GM21717 (cell line): Measurements from ENCODE around the gene VWA8.
A peak's percentile ranks its signal among the peaks of the same experiment; 100 is the strongest.

Experiments used
- ATAC-seq: cut with Tn5 transposase; IDR thresholded peaks from one replicate; pipeline ENCODE4 v1.9.1; 2021; ENCODE audit warnings: mild to moderate bottlenecking, moderate library complexity; ENCODE audit not compliant: unreplicated experiment

Gene VWA8

GRCh38 chr13:41696163-41697003 is 264.5 kb downstream of the VWA8 start:
- no peak for ATAC-seq

- ATAC-seq = no peak
Observed at GRCh38 chr13:41694545-41695301, 266.2 kb downstream of the VWA8 start.

GRCh38 chr13:41693434-41693833 is 267.5 kb downstream of the VWA8 start:
- no peak for ATAC-seq

GRCh38 chr13:41691274-41691673 is 269.6 kb downstream of the VWA8 start:
- ATAC-seq = no peak

GRCh38 chr13:41682766-41683165 is 278.1 kb downstream of the VWA8 start:
- ATAC-seq = no peak

GRCh38 chr13:41682001-41682400 is 278.9 kb downstream of the VWA8 start:
- no peak for ATAC-seq

GRCh38 chr13:41681587-41681986 is 279.3 kb downstream of the VWA8 start:
- no peak for ATAC-seq

GRCh38 chr13:41680900-41681299 is 280.0 kb downstream of the VWA8 start:
- ATAC-seq = no peak

GRCh38 chr13:41678848-41679247 is 282.1 kb downstream of the VWA8 start:
- no peak for ATAC-seq

GRCh38 chr13:41678249-41678648 is 282.7 kb downstream of the VWA8 start:
- ATAC-seq = no peak

GRCh38 chr13:41675306-41675705 is 285.6 kb downstream of the VWA8 start:
- no peak for ATAC-seq

- ATAC-seq = no peak
Observed at GRCh38 chr13:41674246-41674645, 286.7 kb downstream of the VWA8 start.

- no peak for ATAC-seq
Observed at GRCh38 chr13:41673640-41674039, 287.3 kb downstream of the VWA8 start.

- no peak for ATAC-seq
Observed at GRCh38 chr13:41670873-41671443, 290.0 kb downstream of the VWA8 start.

GRCh38 chr13:41668130-41668757 is 292.7 kb downstream of the VWA8 start:
- peak; percentile 75 for ATAC-seq

- ATAC-seq = no peak
Observed at GRCh38 chr13:41666644-41667043, 294.3 kb downstream of the VWA8 start.

GRCh38 chr13:41660411-41660810 is 300.5 kb downstream of the VWA8 start:
- ATAC-seq = no peak

GRCh38 chr13:41658057-41658661 is 302.8 kb downstream of the VWA8 start:
- ATAC-seq = no peak

GRCh38 chr13:41655997-41656396 is 304.9 kb downstream of the VWA8 start:
- no peak for ATAC-seq

- ATAC-seq = no peak
Observed at GRCh38 chr13:41654796-41655195, 306.1 kb downstream of the VWA8 start.
